WTC11 (cell line): ENCODE measurements around the gene CELSR1.

Source experiments
- ESRRA ChIP-seq: sonication (generic); formaldehyde crosslinking; IDR thresholded peaks from 2 replicates; pipeline ENCODE4 v1.8.1; 2022; ENCODE audit warnings: mild to moderate bottlenecking, missing genetic modification reagents, borderline replicate concordance
- ZNF416 ChIP-seq: fragments of 250-450 bp; sonication (Bioruptor Pico); IDR thresholded peaks from 2 replicates; pipeline ENCODE4 v1.9.0; 2021; ENCODE audit warnings: mild to moderate bottlenecking, inconsistent platforms
- TF ChIP-seq, protein P1 (sequence below): fragments of 200-600 bp; IDR thresholded peaks from 2 replicates; pipeline ENCODE4 v1.8.0; 2022; ENCODE audit warnings: antibody characterized with exemption
- TF ChIP-seq, protein P2 (sequence below): sonication (generic); formaldehyde crosslinking; IDR thresholded peaks from 2 replicates; pipeline ENCODE4 v1.8.1; 2023; ENCODE audit warnings: mild to moderate bottlenecking, moderate library complexity, missing genetic modification reagents
- TF ChIP-seq, protein P3 (sequence below): sonication (generic); formaldehyde crosslinking; IDR thresholded peaks from 2 replicates; pipeline ENCODE4 v1.8.0; 2022; ENCODE audit warnings: mild to moderate bottlenecking, missing genetic modification reagents

DNA sequence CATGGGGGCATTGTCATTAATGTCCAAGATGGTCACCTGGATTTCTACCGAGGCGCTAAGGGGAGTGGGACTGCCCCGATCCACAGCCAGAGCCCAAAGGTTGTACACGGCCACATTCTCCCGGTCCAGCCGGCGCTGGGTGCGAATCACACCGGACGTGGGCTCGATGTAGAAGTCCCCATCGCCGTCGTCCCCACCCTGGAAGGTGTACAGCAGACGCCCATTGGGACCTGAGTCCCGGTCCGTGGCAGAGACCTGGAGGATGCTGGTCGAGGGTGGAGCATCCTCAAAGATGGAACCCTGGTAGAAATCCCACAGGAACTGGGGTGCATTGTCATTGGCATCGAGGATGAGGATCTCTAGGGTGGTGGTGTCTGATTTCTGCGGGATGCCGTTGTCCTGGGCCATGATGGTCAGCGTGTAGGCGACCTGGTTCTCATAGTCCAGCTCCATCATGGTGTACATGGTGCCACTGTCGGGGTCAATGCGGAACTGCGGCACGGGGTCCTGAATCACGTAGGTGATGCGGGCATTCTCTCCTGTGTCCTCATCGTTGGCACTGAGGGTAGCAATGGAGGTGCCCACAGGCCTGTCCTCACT is 3.1 kb downstream of the CELSR1 start:
- TF ChIP-seq, protein P1, sequence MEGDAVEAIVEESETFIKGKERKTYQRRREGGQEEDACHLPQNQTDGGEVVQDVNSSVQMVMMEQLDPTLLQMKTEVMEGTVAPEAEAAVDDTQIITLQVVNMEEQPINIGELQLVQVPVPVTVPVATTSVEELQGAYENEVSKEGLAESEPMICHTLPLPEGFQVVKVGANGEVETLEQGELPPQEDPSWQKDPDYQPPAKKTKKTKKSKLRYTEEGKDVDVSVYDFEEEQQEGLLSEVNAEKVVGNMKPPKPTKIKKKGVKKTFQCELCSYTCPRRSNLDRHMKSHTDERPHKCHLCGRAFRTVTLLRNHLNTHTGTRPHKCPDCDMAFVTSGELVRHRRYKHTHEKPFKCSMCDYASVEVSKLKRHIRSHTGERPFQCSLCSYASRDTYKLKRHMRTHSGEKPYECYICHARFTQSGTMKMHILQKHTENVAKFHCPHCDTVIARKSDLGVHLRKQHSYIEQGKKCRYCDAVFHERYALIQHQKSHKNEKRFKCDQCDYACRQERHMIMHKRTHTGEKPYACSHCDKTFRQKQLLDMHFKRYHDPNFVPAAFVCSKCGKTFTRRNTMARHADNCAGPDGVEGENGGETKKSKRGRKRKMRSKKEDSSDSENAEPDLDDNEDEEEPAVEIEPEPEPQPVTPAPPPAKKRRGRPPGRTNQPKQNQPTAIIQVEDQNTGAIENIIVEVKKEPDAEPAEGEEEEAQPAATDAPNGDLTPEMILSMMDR = no peak
- TF ChIP-seq, protein P2, sequence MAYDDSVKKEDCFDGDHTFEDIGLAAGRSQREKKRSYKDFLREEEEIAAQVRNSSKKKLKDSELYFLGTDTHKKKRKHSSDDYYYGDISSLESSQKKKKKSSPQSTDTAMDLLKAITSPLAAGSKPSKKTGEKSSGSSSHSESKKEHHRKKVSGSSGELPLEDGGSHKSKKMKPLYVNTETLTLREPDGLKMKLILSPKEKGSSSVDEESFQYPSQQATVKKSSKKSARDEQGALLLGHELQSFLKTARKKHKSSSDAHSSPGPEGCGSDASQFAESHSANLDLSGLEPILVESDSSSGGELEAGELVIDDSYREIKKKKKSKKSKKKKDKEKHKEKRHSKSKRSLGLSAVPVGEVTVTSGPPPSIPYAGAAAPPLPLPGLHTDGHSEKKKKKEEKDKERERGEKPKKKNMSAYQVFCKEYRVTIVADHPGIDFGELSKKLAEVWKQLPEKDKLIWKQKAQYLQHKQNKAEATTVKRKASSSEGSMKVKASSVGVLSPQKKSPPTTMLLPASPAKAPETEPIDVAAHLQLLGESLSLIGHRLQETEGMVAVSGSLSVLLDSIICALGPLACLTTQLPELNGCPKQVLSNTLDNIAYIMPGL (CRISPR knock-in tag) = no peak
- TF ChIP-seq ESRRA (CRISPR knock-in tag) (no peak), ZNF416 (CRISPR knock-in tag) (no peak)
- TF ChIP-seq, protein P3, sequence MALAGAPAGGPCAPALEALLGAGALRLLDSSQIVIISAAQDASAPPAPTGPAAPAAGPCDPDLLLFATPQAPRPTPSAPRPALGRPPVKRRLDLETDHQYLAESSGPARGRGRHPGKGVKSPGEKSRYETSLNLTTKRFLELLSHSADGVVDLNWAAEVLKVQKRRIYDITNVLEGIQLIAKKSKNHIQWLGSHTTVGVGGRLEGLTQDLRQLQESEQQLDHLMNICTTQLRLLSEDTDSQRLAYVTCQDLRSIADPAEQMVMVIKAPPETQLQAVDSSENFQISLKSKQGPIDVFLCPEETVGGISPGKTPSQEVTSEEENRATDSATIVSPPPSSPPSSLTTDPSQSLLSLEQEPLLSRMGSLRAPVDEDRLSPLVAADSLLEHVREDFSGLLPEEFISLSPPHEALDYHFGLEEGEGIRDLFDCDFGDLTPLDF (CRISPR knock-in tag) = no peak
